Aorta (tissue), 5 donors: ENCODE data around the gene ACAD11. TPM values are rescaled to one million over a fixed set of nuclear protein-coding genes. Genes with fewer than 3 reads are reported as not detected.
A peak's percentile ranks its signal among the peaks of the same experiment; 100 is the strongest.
"Not testable (repeated sequence)": the region's sequence is repeated elsewhere in the genome, so short reads cannot be mapped to it uniquely, and the experiment has no call there.

Source experiments
- ATAC-seq: fragments of 200-7000 bp; cut with Tn5 transposase; one replicate; pipeline ENCODE4 v1.9.1; 2022; ENCODE audit warnings: moderate library complexity; ENCODE audit not compliant: low FRiP score
- DNase-seq, 2 donors: peaks; one replicate each; pipeline ENCODE4 v3.0.0-alpha.2; 2020
- H3K27ac ChIP-seq, 2 donors: one replicate each; pipeline ENCODE4 v1.5.1; 2013; ENCODE audit warnings: low read length in 2 of 2, mild to moderate bottlenecking in 2 of 2, moderate library complexity in 2 of 2, control low read depth in 1 of 2, inconsistent platforms in 1 of 2, low read depth in 1 of 2
- H3K27me3 ChIP-seq, 2 donors: one replicate each; pipeline ENCODE4 v1.6.1; 2013; ENCODE audit warnings: control low read depth in 1 of 2, low read length in 1 of 2, mild to moderate bottlenecking in 1 of 2, moderate library complexity in 1 of 2; ENCODE audit not compliant: insufficient read depth in 2 of 2, control insufficient read depth in 1 of 2
- H3K36me3 ChIP-seq, 2 donors: one replicate each; pipeline ENCODE4 v1.6.1; 2013; ENCODE audit warnings: control low read depth in 1 of 2, low read length in 1 of 2, mild to moderate bottlenecking in 1 of 2; ENCODE audit not compliant: insufficient read depth in 2 of 2, control insufficient read depth in 1 of 2
- H3K4me1 ChIP-seq, 2 donors: one replicate each; pipeline ENCODE4 v1.6.1; 2013; ENCODE audit warnings: low read length in 2 of 2, control low read depth in 1 of 2, mild to moderate bottlenecking in 1 of 2, moderate library complexity in 1 of 2; ENCODE audit not compliant: insufficient read depth in 2 of 2, control insufficient read depth in 1 of 2
- H3K4me3 ChIP-seq, 2 donors: one replicate each; pipeline ENCODE4 v1.5.1; 2013; ENCODE audit warnings: low read length in 2 of 2, control low read depth in 1 of 2, mild to moderate bottlenecking in 1 of 2
- H3K9me3 ChIP-seq: one replicate; pipeline ENCODE4 v1.6.1; 2013; ENCODE audit warnings: mild to moderate bottlenecking, low read length; ENCODE audit not compliant: control insufficient read depth
- WGBS, 2 donors: extraction: QIAGEN DNeasy Blood & Tissue Kit; methylation state at CpG; one replicate each; pipeline ENCODE4 v1.1.7; 2013; 5-methylcytosine and 5-hydroxymethylcytosine counted together
- intact Hi-C, 2 donors: fragments of 100-400 bp; cut with DNase I; formaldehyde crosslinking; loops; one replicate each; pipeline versions ENCODE4 v1.14.2 to v1.15.0; 2022
- polyA plus RNA-seq, 2 donors: library from polyadenylated mRNA; stranded (reverse); fragments of 200-250 nt; gene quantifications; one replicate each; pipeline ENCODE4 v1.2.3, GENCODE V29; 2013
- total RNA-seq, 2 donors: library from RNA; stranded (reverse); fragmentation: NEBNext Ultra II Directional; extraction: Animal tissue kit (Norgen Biotek cat#: 25700); gene quantifications; one replicate each; pipeline ENCODE4 v1.2.1, GENCODE V29; 2021
- donor health status: healthy with polysubstance abuse.
- donor health status: Bipolar disorder and iron deficiency.
- donor health status: DM: no; HTN: no; CAD: no.
- donor health status: DM: no; HTN: no; CAD: no.
- donor health status: DM: yes; HTN: yes; CAD: no.

The ACAD11 gene
- total and polyA plus RNA-seq, 4 donors = 10.0 to 89.6 (median 42.2) TPM

DNA sequence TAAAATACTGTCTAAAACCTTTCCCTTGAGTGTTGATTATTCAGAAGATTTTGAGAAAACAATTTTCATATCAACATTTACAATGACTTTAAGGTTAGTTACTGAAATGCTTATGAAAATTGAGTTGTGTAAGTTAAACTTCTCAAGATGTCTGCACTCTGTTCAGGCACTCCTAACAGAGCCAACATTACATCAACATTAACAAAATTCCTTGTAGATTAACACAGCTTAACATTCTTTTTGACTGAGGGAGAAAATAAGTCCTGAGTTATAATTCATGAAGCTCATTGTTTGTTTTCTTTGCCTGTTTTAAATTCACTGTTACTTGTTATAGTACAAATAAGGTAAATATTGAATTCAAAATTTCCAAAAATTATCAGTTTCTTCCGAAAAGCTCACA, 53.5 kb downstream of the ACAD11 start:
- intact Hi-C loops = no loop called here
- H3K4me3 ChIP-seq = no peak overlapping the region
- ATAC-seq (no peak), DNase-seq (no peak)
- peak overlapping the region in 1 of 2 donors; percentile 93 for H3K27ac ChIP-seq
- 3 to 4% methylated on average over 1 of the region's 1 CpG for WGBS, 2 donors
- H3K27me3 ChIP-seq = no peaks in the 10 kb centered on the region
- H3K4me1 ChIP-seq = peaks cover 2 to 8% of the 10 kb centered on the region in 2 donors
- no peaks in the 10 kb centered on the region for H3K9me3 ChIP-seq
- no peaks in the 10 kb centered on the region for H3K36me3 ChIP-seq

- Histone ChIP-seq H3K27ac (peak overlapping the region; percentile 78 to 93), H3K27me3 (no peaks in the 10 kb centered on the region), H3K9me3 (no peaks in the 10 kb centered on the region), H3K4me1 (peaks cover 2 to 8% of the 10 kb centered on the region in 2 donors), H3K36me3 (no peaks in the 10 kb centered on the region), H3K4me3 (no peak overlapping the region)
- 42 to 43% methylated on average over 2 of the region's 2 CpGs for WGBS, 2 donors
- intact Hi-C loops = no loop called here
- ATAC-seq (no peak), DNase-seq (no peak)
These were observed 54.2 kb downstream of the ACAD11 start for GRCh38 chr3:132605374-132605792.

DNA sequence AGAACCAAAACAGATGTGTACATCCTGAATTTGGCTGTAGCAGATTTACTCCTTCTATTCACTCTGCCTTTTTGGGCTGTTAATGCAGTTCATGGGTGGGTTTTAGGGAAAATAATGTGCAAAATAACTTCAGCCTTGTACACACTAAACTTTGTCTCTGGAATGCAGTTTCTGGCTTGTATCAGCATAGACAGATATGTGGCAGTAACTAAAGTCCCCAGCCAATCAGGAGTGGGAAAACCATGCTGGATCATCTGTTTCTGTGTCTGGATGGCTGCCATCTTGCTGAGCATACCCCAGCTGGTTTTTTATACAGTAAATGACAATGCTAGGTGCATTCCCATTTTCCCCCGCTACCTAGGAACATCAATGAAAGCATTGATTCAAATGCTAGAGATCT, 59.0 kb downstream of the ACAD11 start:
- WGBS, 2 donors = no CpG with 5 or more reads among the region's 1 CpG
- H3K36me3 ChIP-seq, H3K9me3 ChIP-seq, DNase-seq, H3K27me3 ChIP-seq, H3K4me3 ChIP-seq, H3K27ac ChIP-seq, ATAC-seq, H3K4me1 ChIP-seq, intact Hi-C loops: not testable (repeated sequence)

DNA sequence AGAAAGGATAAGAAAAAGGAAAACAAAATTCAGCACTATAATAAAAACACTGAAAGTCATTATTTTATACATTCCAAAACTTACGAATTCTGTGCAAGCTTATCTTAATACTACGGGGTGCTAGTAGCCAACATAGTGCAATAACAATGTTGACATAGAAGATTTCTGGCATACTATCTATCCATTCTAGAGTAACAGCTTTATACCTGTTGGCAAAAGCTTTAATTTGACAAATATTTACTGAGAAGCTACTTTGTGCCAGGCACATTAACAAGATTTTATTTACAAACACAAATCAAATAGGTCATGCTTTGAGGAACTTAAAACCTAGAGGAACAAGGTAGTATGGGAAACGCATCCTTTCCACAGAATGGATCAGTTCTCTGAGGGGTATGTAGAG, 61.4 kb downstream of the ACAD11 start:
- Histone ChIP-seq H3K27me3 (no peaks in the 10 kb centered on the region), H3K27ac (no peak overlapping the region), H3K4me3 (peak overlapping the region; percentile 36 to 41), H3K36me3 (peaks cover 0 to 2% of the 10 kb centered on the region in 2 donors), H3K4me1 (peaks cover 0 to 4% of the 10 kb centered on the region in 2 donors), H3K9me3 (no peaks in the 10 kb centered on the region)
- ATAC-seq (no peak), DNase-seq (no peak)
- WGBS, 2 donors = 28 to 29% methylated on average over 3 of the region's 3 CpGs
- intact Hi-C loops = loop anchor here in 1 of 2 donors (5.0 kb wide), 1 partner anchor 36 kb away; no protein-coding TSS in a partner anchor

DNA sequence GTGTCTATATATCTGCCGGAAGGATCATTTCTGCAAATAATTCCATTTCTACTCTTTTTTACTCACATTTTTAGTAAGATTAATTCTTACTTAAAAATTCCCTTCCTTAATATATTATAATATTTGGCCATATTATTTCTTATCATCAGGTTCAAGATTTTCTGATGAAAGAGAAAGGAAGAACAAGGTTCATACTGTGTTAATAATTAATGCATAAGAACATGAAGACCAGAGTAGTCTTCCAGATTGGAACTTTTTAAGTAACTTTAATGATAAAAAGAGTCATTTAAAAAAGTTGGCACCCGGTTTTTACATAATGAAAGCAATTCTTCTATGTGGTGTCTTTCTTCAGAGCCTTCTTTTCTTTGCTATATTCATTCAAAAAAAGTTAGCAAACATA, 61.9 kb downstream of the ACAD11 start:
- WGBS, 2 donors = 27 to 37% methylated on average over 2 of the region's 2 CpGs
- Histone ChIP-seq H3K27me3 (no peaks in the 10 kb centered on the region), H3K27ac (no peak overlapping the region), H3K9me3 (no peaks in the 10 kb centered on the region), H3K36me3 (peaks cover 0 to 2% of the 10 kb centered on the region in 2 donors), H3K4me3 (no peak overlapping the region), H3K4me1 (peaks cover 0 to 4% of the 10 kb centered on the region in 2 donors)
- no peak for DNase-seq
- no peak for ATAC-seq
- intact Hi-C loops = loop anchor here in 1 of 2 donors (5.0 kb wide), 1 partner anchor 35 kb away; no protein-coding TSS in a partner anchor

GRCh38 chr3:132596816-132597433, 62.7 kb downstream of the ACAD11 start, which contains the start of gene ACKR4:
TSS of gene ACKR4 (plus strand) at chr3:132597270. CDS start at chr3:132600398, 3,128 bp downstream.
- Histone ChIP-seq H3K4me1 (peaks cover 0 to 4% of the 10 kb centered on the region in 2 donors), H3K9me3 (no peaks in the 10 kb centered on the region), H3K36me3 (peaks cover 0 to 2% of the 10 kb centered on the region in 2 donors), H3K27me3 (no peaks in the 10 kb centered on the region), H3K27ac (no peak within 1 kb of the TSS), H3K4me3 (peak within 1 kb of the TSS; percentile 8 to 69)
- WGBS, 2 donors = 3% methylated on average over 2 of the region's 2 CpGs
- DNase-seq (no peak), ATAC-seq (peak; percentile 62)
- intact Hi-C loops = loop anchor here in 1 of 2 donors (5.0 kb wide), 1 partner anchor 35 kb away; no protein-coding TSS in a partner anchor

- H3K9me3 ChIP-seq = no peaks in the 10 kb centered on the region
- H3K27me3 ChIP-seq = no peaks in the 10 kb centered on the region
- ATAC-seq = no peak
- H3K27ac ChIP-seq = no peak overlapping the region
- H3K4me3 ChIP-seq = no peak overlapping the region
- peaks cover 0 to 4% of the 10 kb centered on the region in 2 donors for H3K4me1 ChIP-seq
- intact Hi-C loops = loop anchor here in 1 of 2 donors (5.0 kb wide), 1 partner anchor 34 kb away; no protein-coding TSS in a partner anchor
- H3K36me3 ChIP-seq = peaks cover 0 to 2% of the 10 kb centered on the region in 2 donors
- DNase-seq = no peak
These were observed 63.3 kb downstream of the ACAD11 start for GRCh38 chr3:132596326-132596725.

GRCh38 chr3:132595014-132595413, 64.6 kb downstream of the ACAD11 start:
- no peak for ATAC-seq

GRCh38 chr3:132594498-132594897, 65.1 kb downstream of the ACAD11 start:
- no peak for DNase-seq
- intact Hi-C loops = no loop called here
- H3K36me3 ChIP-seq = peaks cover 0 to 2% of the 10 kb centered on the region in 2 donors
- H3K27me3 ChIP-seq = no peaks in the 10 kb centered on the region
- H3K4me3 ChIP-seq = no peak overlapping the region
- no peak for ATAC-seq
- H3K9me3 ChIP-seq = no peaks in the 10 kb centered on the region
- peaks cover 0 to 4% of the 10 kb centered on the region in 2 donors for H3K4me1 ChIP-seq
- no peak overlapping the region for H3K27ac ChIP-seq

More at GRCh38 chr3:132595014-132595413, 64.6 kb downstream of the ACAD11 start:
- no peaks in the 10 kb centered on the region for H3K27me3 ChIP-seq
- H3K27ac ChIP-seq = peak overlapping the region in 1 of 2 donors; percentile 33
- H3K4me3 ChIP-seq = no peak overlapping the region
- no peak for DNase-seq
- no peaks in the 10 kb centered on the region for H3K9me3 ChIP-seq
- peaks cover 0 to 4% of the 10 kb centered on the region in 2 donors for H3K4me1 ChIP-seq
- intact Hi-C loops = loop anchor here in 1 of 2 donors (5.0 kb wide), 1 partner anchor 33 kb away; no protein-coding TSS in a partner anchor
- peaks cover 0 to 2% of the 10 kb centered on the region in 2 donors for H3K36me3 ChIP-seq
